CD8-positive, alpha-beta memory T cell (primary cell): Measurements from ENCODE around the gene MAL. TPM values are rescaled to one million over a fixed set of nuclear protein-coding genes. Genes with fewer than 3 reads are reported as not detected.

ENCODE experiments used
- CTCF ChIA-PET: fragments of 350-600 bp; sonication (Branson Sonifier 250); formaldehyde crosslinking; loops from one replicate; lab custom pipeline; 2021; ENCODE audit warnings: antibody characterized with exemption; lab: Charles Lee
- POLR2A ChIA-PET: fragments of 350-600 bp; sonication (Branson Sonifier 250); formaldehyde crosslinking; loops from one replicate; lab custom pipeline; 2021; ENCODE audit warnings: antibody characterized with exemption; lab: Charles Lee
- DNase-seq, 5 donors: peaks; one replicate each; pipeline versions ENCODE4 v3.0.0 to v3.0.0-alpha.2; 2020 to 2022; ENCODE audit warnings: mixed read lengths in 1 of 5
- H3K27ac ChIP-seq: one replicate; pipeline ENCODE4 v1.7.0; 2013; ENCODE audit warnings: low read depth, mild to moderate bottlenecking, low read length, moderate library complexity
- H3K27me3 ChIP-seq: 2 replicates; pipeline ENCODE4 v1.7.0; 2013; ENCODE audit warnings: low read length, mild to moderate bottlenecking; ENCODE audit not compliant: insufficient read depth, poor library complexity, severe bottlenecking
- H3K36me3 ChIP-seq: 2 replicates; pipeline ENCODE4 v1.7.0; 2013; ENCODE audit warnings: mild to moderate bottlenecking, low read length, moderate library complexity; ENCODE audit not compliant: insufficient read depth
- H3K4me1 ChIP-seq: 2 replicates; pipeline ENCODE4 v1.7.0; 2013; ENCODE audit warnings: mild to moderate bottlenecking, low read length, moderate library complexity; ENCODE audit not compliant: insufficient read depth
- H3K4me3 ChIP-seq: 2 replicates; pipeline ENCODE4 v1.7.0; 2013; ENCODE audit warnings: mild to moderate bottlenecking, low read length
- H3K9me3 ChIP-seq: 2 replicates; pipeline ENCODE4 v1.7.0; 2013; ENCODE audit warnings: mild to moderate bottlenecking, low read length
- H3K27ac Mint-ChIP-seq, 8 donors: one replicate each; pipeline ENCODE4 v1.8.0; 2020 to 2021; ENCODE audit warnings: mixed read lengths in 8 of 8, mild to moderate bottlenecking in 6 of 8, inconsistent platforms in 3 of 8, moderate library complexity in 3 of 8
- H3K27me3 Mint-ChIP-seq, 2 donors: one replicate each; pipeline ENCODE4 v1.8.0; 2020 to 2021; ENCODE audit warnings: mixed read lengths in 2 of 2, mild to moderate bottlenecking in 1 of 2, moderate library complexity in 1 of 2
- H3K36me3 Mint-ChIP-seq, 3 donors: one replicate each; pipeline ENCODE4 v1.8.0; 2020 to 2021; ENCODE audit warnings: mixed read lengths in 3 of 3, inconsistent platforms in 1 of 3, mild to moderate bottlenecking in 1 of 3
- H3K4me1 Mint-ChIP-seq, 3 donors: one replicate each; pipeline ENCODE4 v1.8.0; 2020 to 2021; ENCODE audit warnings: mixed read lengths in 3 of 3, inconsistent platforms in 1 of 3, mild to moderate bottlenecking in 1 of 3
- H3K4me3 Mint-ChIP-seq, 7 donors: one replicate each; pipeline ENCODE4 v1.8.0; 2020 to 2021; ENCODE audit warnings: mixed read lengths in 7 of 7, mild to moderate bottlenecking in 6 of 7, moderate library complexity in 4 of 7, inconsistent platforms in 2 of 7
- H3K9me3 Mint-ChIP-seq, 5 donors: one replicate each; pipeline ENCODE4 v1.8.0; 2020 to 2022; ENCODE audit warnings: mixed read lengths in 5 of 5, mild to moderate bottlenecking in 3 of 5, moderate library complexity in 2 of 5, inconsistent platforms in 1 of 5
- polyA plus RNA-seq: library from polyadenylated mRNA; unstranded; fragments of 300-500 nt; fragmentation: Illumina TruSeq; gene quantifications from one replicate; pipeline ENCODE4 v1.2.3, GENCODE V29; 2021
- total RNA-seq, 2 experiments: library from RNA; stranded (reverse); gene quantifications; one replicate each; pipeline ENCODE4 v1.2.3, GENCODE V29; 2021

The MAL gene
- total and polyA plus RNA-seq, 3 experiments from 2014 or later, result 25.2 to 50.4 (median 27.3) TPM

DNA sequence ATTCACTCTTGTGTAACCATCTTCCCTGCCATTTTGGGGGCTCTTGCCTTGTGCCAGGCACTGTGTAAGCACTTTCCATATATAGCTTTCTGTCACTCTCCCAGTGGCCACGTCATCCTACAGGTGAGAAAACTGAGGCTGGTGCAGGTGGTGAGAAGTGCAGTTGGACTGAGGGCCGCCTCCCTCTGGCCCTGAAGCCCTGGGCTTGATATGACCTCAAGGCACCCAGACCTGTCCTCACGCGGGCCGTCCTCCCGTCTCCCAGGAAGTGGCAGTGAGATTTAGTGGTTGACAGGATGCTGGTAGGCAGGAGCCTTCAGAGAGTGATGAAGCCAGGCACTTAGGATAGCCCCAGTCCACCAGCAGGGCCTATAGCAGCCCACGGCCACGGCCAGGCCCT, 30.5 kb downstream of the MAL start:
- H3K9me3 ChIP-seq, result no peaks in the 10 kb centered on the region
- Mint-ChIP-seq H3K9me3 (no peaks in the 10 kb centered on the region), H3K4me3 (peak overlapping the region in 1 of 7 donors; percentile 54), H3K27ac (no peak overlapping the region), H3K27me3 (peaks cover 0 to 4% of the 10 kb centered on the region in 2 donors), H3K4me1 (peaks cover 10 to 41% (median 34%) of the 10 kb centered on the region in 3 donors), H3K36me3 (peaks cover 0 to 12% (median 4%) of the 10 kb centered on the region in 3 donors)
- no peaks in the 10 kb centered on the region for H3K36me3 ChIP-seq
- ChIA-PET CTCF (interaction anchor here (4.5 kb wide), 1 partner anchor 21 kb away, joined by 51 read pairs; no protein-coding TSS in a partner anchor), POLR2A (no interaction called here)
- H3K27me3 ChIP-seq, result no peaks in the 10 kb centered on the region
- no peak overlapping the region for H3K27ac ChIP-seq
- peaks cover 52% of the 10 kb centered on the region for H3K4me1 ChIP-seq
- no peak overlapping the region for H3K4me3 ChIP-seq
- DNase-seq, result no peak

DNA sequence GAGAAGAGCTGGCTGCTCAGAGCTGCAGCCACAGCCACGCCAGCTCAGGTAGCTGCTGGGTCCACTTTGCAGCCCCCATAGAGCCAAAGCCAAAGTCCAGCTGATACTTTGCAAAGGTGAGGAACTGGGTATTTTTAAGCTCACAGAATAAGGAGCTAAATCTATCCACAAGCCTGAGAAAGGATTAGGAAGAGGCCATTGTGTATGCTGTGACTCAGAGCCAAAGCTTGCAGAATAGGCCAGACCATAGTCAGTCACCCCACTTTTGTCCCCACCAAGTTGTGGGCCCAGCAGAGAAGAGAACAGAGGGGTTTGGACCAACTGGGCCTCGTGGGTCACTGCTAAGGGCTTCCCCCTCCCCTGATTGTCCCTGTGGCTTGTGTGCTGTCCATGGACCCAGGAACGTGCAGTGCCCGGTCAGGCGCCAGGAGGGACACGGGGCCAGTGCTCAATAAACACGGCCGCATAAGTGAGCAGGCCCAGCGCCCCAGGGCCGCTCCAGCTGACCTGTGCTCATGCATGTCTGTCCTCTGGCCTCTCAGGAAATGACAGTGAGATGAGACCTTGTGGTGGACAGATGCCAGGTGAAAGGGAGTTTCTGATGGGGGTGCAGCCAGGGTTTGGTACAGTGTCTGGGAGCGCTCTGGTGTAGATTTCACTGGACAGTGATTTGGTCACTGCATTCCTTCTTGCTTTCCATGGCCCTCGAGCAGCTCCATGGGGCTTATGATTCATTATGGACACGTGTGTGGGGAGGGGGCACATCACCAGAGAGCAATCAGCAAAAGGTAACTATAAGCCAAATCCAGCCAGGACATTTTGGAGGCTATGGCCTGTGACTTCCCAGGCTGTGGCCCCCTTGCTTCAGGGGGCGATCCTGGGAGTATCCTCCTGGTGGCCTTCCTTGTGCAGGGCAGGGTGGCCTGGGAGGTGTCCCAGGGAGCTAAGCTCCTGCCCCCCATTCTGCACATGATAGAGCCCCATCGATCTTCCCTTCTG, 31.3 kb downstream of the MAL start:
- CTCF ChIA-PET, result interaction anchor here (1.1 to 4.5 kb wide), 2 partner anchors 19 to 20 kb away, joined by 3 to 51 read pairs; no protein-coding TSS in a partner anchor
- peaks cover 55% of the 10 kb centered on the region for H3K4me1 ChIP-seq

DNA sequence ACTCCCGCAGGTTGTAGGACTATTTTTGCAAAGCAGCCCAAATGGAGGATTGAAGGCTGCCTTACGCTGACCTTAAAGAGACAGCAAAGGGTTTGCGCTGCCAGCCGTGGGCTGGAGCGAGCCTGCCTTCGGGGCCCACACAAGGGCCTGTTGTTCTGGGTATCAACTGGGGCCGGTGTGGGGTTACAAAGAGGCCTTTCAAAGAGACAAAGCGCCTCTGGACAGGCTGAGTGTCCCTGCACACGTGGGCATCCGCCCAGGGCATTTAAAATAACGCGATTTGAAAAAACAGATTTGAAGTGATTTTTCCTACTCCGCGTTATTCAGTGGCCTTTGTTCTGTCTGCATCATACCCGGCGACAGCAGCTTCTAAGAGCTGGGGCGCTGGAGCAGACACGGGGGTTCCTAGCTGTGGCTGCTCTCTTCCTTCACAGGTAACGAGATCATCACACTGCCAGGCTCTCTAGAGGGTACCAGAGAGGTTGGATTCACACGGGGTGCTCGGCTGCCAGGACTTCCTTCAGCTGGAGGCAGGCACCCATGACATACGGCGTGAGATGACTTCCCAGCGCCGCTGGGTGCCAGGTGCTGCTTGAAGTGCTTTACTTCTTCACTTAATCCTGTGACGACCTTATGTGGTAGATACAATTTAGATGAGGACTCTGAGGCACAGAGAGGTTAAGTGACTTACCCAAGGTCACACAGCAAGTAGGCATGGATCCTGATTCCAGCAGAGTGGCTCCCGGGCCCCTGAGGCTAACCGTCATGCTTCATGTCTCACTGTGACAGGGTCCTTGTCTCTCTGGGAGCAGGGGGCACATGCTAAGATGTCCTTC, 32.2 kb downstream of the MAL start:
- Mint-ChIP-seq H3K4me3 (no peak overlapping the region), H3K9me3 (no peaks in the 10 kb centered on the region), H3K4me1 (peaks cover 13 to 51% (median 36%) of the 10 kb centered on the region in 3 donors), H3K27ac (peak overlapping the region in 1 of 8 donors; percentile 55), H3K36me3 (peaks cover 0 to 3% (median 2%) of the 10 kb centered on the region in 3 donors), H3K27me3 (peaks cover 0 to 4% of the 10 kb centered on the region in 2 donors)
- Histone ChIP-seq H3K36me3 (no peaks in the 10 kb centered on the region), H3K4me1 (peaks cover 65% of the 10 kb centered on the region), H3K9me3 (no peaks in the 10 kb centered on the region), H3K27ac (no peak overlapping the region), H3K27me3 (no peaks in the 10 kb centered on the region), H3K4me3 (no peak overlapping the region)
- POLR2A ChIA-PET, result no interaction called here
- no peak for DNase-seq
- CTCF ChIA-PET, result interaction anchor here (1.1 kb wide), 2 partner anchors 18 to 21 kb away, joined by 3 to 4 read pairs; no protein-coding TSS in a partner anchor

More for the DNA sequence above, 31.3 kb downstream of the MAL start:
- Histone ChIP-seq H3K27me3 (no peaks in the 10 kb centered on the region), H3K36me3 (no peaks in the 10 kb centered on the region), H3K9me3 (no peaks in the 10 kb centered on the region), H3K4me3 (no peak overlapping the region), H3K27ac (no peak overlapping the region)
- peaks cover 0 to 8% (median 2%) of the 10 kb centered on the region in 3 donors for H3K36me3 Mint-ChIP-seq
- POLR2A ChIA-PET, result no interaction called here
- H3K27me3 Mint-ChIP-seq, result peaks cover 0 to 4% of the 10 kb centered on the region in 2 donors
- H3K4me1 Mint-ChIP-seq, result peaks cover 7 to 41% (median 28%) of the 10 kb centered on the region in 3 donors
- H3K27ac Mint-ChIP-seq, result no peak overlapping the region
- DNase-seq, result no peak
- no peak overlapping the region for H3K4me3 Mint-ChIP-seq
- H3K9me3 Mint-ChIP-seq, result no peaks in the 10 kb centered on the region

DNA sequence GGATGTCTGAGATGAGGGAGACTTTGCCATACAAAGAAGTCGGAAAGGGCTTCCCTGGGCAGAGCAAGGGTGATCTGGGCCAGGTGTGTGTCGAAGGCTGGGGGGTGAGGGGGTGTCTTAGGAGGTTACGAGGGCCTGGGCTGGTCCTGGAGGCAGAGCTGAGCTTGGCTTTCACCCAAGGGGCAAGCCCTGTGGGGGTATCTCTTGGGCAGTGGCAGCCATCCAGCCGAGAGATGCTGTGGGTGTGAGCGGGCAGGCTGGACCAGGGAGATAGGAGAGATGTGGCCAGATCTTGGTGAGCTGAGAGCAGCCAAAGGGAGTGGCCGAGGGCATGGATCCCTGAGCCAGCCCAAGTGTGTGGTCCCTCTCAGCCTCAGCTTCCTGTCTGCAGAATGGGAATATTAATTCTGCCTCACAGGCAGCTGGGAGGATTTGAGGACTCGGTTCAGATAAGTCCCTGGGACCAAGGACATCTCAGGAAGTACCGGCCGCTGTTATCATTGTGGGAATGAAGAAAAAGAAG, 33.0 kb downstream of the MAL start:
- Mint-ChIP-seq H3K36me3 (peaks cover 0 to 2% (median under 1%) of the 10 kb centered on the region in 3 donors), H3K27me3 (peaks cover 0 to 7% of the 10 kb centered on the region in 2 donors), H3K4me3 (no peak overlapping the region), H3K4me1 (peaks cover 16 to 52% (median 36%) of the 10 kb centered on the region in 3 donors), H3K27ac (peak overlapping the region in 1 of 8 donors; percentile 55), H3K9me3 (no peaks in the 10 kb centered on the region)
- Histone ChIP-seq H3K27me3 (no peaks in the 10 kb centered on the region), H3K27ac (no peak overlapping the region), H3K4me3 (no peak overlapping the region), H3K9me3 (no peaks in the 10 kb centered on the region), H3K4me1 (peaks cover 63% of the 10 kb centered on the region), H3K36me3 (no peaks in the 10 kb centered on the region)
- ChIA-PET POLR2A (no interaction called here), CTCF (interaction anchor here (1.1 kb wide), 1 partner anchor 21 kb away, joined by 4 read pairs; no protein-coding TSS in a partner anchor)
- DNase-seq, result no peak

DNA sequence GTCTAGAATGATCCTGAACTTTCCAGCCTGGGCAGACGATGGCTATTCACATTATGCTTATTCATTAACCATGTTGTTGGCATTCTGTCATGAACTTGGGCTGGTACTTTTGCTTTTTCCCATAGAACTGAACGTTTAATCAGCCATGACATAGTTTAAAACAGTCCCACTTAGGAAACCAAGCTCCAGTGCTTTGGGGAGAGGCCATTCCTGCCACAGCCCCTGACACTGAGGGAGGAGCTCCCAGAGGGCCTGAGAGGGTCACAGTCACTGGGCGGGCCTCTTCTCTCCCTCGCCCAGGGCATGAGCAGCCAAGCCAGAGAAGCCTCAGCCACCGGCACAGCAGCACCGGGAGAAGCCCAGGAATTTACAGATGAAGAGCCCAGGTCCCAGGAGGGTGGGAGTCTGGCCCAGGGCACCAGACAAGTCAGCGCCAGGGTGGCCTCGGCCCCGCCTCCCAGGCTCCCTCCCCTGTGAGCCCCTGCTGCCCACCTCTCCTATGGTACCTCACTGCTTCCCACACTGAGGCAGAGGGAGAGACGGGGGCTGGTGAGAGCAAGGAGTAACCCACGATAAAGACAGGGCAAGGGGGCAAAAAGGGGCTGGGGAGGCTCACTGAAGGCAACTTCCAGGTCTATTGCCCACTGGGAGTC, 33.6 kb downstream of the MAL start:
- H3K36me3 Mint-ChIP-seq, result no peaks in the 10 kb centered on the region
- DNase-seq, result no peak
- H3K4me1 ChIP-seq, result peaks cover 57% of the 10 kb centered on the region
- H3K4me3 ChIP-seq, result no peak overlapping the region
- ChIA-PET POLR2A (no interaction called here), CTCF (interaction anchor here (1.1 kb wide), 1 partner anchor 20 kb away, joined by 4 read pairs; no protein-coding TSS in a partner anchor)
- no peaks in the 10 kb centered on the region for H3K36me3 ChIP-seq
- no peak overlapping the region for H3K27ac ChIP-seq
- no peak overlapping the region for H3K27ac Mint-ChIP-seq
- no peak overlapping the region for H3K4me3 Mint-ChIP-seq
- H3K27me3 Mint-ChIP-seq, result peaks cover 0 to 7% of the 10 kb centered on the region in 2 donors
- H3K9me3 Mint-ChIP-seq, result no peaks in the 10 kb centered on the region
- no peaks in the 10 kb centered on the region for H3K27me3 ChIP-seq
- peaks cover 14 to 50% (median 34%) of the 10 kb centered on the region in 3 donors for H3K4me1 Mint-ChIP-seq
- H3K9me3 ChIP-seq, result no peaks in the 10 kb centered on the region

DNA sequence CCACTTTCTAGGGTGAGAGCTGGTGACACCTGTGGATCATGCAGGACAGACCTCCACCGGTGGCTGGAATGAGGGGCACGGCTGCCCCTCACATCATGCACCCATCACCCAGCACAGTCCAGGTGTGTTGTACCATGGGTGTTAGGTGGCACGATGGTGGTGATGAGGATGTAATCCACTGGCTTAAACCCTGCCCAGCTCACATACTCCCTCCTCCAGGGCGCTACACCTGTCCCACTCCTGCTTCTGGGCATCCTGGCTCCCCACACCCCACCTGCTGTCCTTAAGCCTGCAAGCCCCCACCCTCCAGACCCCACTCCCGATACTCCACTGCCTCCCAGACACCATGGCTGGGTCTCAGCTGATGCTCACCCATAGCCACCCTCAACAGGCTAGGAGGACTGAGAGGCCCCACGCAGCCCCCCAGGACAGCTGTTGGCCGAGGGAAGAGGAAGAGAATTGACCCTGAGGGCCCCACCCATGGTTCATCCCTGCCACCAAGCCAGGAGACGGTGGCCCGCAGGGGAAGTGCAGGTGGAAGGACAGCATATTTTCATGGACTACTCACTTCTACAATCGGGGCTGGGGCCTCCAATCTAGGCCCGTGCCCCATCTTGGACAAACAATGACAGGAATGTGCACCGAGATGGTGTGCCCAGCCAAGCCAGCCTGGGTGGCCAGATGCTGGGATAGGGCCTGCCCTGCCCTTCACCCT, 34.3 kb downstream of the MAL start:
- no peaks in the 10 kb centered on the region for H3K36me3 Mint-ChIP-seq
- Histone ChIP-seq H3K36me3 (no peaks in the 10 kb centered on the region), H3K4me1 (peaks cover 51% of the 10 kb centered on the region), H3K27ac (no peak overlapping the region), H3K9me3 (no peaks in the 10 kb centered on the region), H3K27me3 (no peaks in the 10 kb centered on the region), H3K4me3 (no peak overlapping the region)
- CTCF ChIA-PET, result interaction anchor here (0.9 kb wide), 1 partner anchor 16 kb away, joined by 3 read pairs; no protein-coding TSS in a partner anchor
- peaks cover 0 to 10% of the 10 kb centered on the region in 2 donors for H3K27me3 Mint-ChIP-seq
- POLR2A ChIA-PET, result no interaction called here
- H3K27ac Mint-ChIP-seq, result no peak overlapping the region
- peaks cover 13 to 45% (median 31%) of the 10 kb centered on the region in 3 donors for H3K4me1 Mint-ChIP-seq
- no peaks in the 10 kb centered on the region for H3K9me3 Mint-ChIP-seq
- no peak for DNase-seq
- H3K4me3 Mint-ChIP-seq, result no peak overlapping the region
